Stimulated activated naive B cell treated with anti-CD40 and anti-IgM and Interleukin-4, amounts not matched to agents 10 μg/mL and 1 μg/mL and 100 μg/mL, for 72 hours (primary cell): ENCODE measurements around the gene GAPT.
"Not testable (repeated sequence)": the region's sequence is repeated elsewhere in the genome, so short reads cannot be mapped to it uniquely, and the experiment has no call there.

ENCODE experiments used
- ATAC-seq, 2 donors: fragments of 150-1000 bp; cut with Tn5 transposase; replicated peaks; 2 replicates each; pipeline ENCODE4 v1.10.0; 2021; ENCODE audit warnings: moderate library complexity in 1 of 2
- DNase-seq: peaks from one replicate; pipeline ENCODE4 v3.0.0; 2021
- H3K27ac Mint-ChIP-seq: one replicate; pipeline ENCODE4 v1.8.0; 2022; ENCODE audit warnings: mild to moderate bottlenecking, mixed read lengths
- H3K27me3 Mint-ChIP-seq, 2 donors: one replicate each; pipeline ENCODE4 v1.8.0; 2022; ENCODE audit warnings: mixed read lengths in 2 of 2
- H3K36me3 Mint-ChIP-seq, 2 donors: one replicate each; pipeline ENCODE4 v1.8.0; 2022; ENCODE audit warnings: mixed read lengths in 2 of 2, mild to moderate bottlenecking in 1 of 2
- H3K4me1 Mint-ChIP-seq, 2 donors: one replicate each; pipeline ENCODE4 v1.8.0; 2022; ENCODE audit warnings: mixed read lengths in 2 of 2, mild to moderate bottlenecking in 1 of 2
- H3K4me3 Mint-ChIP-seq, 2 donors: one replicate each; pipeline ENCODE4 v1.8.0; 2022; ENCODE audit warnings: mild to moderate bottlenecking in 2 of 2, mixed read lengths in 2 of 2, moderate library complexity in 1 of 2
- H3K9me3 Mint-ChIP-seq, 2 donors: one replicate each; pipeline ENCODE4 v1.8.0; 2022; ENCODE audit warnings: mixed read lengths in 2 of 2, mild to moderate bottlenecking in 1 of 2

GAPT gene

DNA sequence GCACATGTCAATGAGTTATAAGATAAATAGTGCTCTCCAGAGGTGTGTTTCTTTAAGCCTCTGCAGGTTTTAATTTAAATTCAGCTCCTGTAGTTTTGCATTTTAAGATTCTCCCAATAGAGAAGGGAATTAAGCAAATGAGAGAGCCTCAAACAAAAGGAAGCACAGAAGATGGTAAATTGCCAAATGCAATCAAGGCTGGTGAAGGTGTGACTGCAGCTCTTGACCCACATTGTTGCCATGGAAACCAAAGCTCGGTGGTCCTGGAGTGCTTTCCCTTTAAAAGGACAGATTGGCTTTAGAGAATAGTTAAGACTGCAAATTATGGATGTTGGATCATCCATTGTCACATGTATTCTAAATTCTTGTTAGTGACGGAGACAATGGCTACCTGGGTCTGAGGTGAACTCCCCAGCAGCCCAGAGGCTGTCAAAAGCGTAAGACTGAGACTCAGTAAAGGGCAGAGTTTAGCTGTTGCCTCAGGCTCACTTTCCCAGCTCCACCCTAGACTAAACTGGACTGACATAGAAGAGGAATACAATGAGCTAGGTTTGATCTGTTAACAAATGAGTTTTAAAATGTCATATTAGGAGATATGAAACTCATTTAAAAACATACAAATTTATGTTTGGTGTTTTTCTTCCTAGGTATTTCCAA, 12.3 kb downstream of the GAPT start:
- ATAC-seq (no peak), DNase-seq (no peak)
- Mint-ChIP-seq H3K9me3 (peaks cover 6 to 9% of the 10 kb centered on the region in 2 donors), H3K4me1 (peaks cover 51 to 86% of the 10 kb centered on the region in 2 donors), H3K27me3 (no peaks in the 10 kb centered on the region), H3K36me3 (peaks cover 0 to 3% of the 10 kb centered on the region in 2 donors), H3K27ac (no peak overlapping the region), H3K4me3 (no peak overlapping the region)

DNA sequence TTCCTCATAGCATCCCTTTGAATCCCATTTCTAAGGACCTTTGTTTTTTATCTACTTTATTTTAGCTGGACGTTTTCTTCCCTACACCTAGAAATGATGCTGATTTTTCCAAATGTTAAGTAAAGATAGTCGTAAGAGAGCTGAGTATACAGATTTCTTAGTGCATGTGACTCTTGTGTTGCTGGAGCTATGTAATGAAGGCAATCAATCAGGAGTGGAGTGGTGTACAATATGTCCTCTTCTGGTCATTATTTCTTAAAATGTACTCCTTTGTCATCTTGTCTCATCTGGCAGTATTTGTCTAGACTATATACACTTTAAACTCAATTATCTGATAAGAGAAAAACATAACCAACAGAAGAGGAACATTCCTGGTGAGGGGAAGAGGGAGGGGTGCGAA, 13.5 kb downstream of the GAPT start:
- peaks cover 8 to 9% of the 10 kb centered on the region in 2 donors for H3K9me3 Mint-ChIP-seq
- ATAC-seq (no peak), DNase-seq (no peak)
- H3K27me3 Mint-ChIP-seq = no peaks in the 10 kb centered on the region
- no peak overlapping the region for H3K4me3 Mint-ChIP-seq
- H3K4me1 Mint-ChIP-seq = peaks cover 45 to 86% of the 10 kb centered on the region in 2 donors
- peaks cover 0 to 3% of the 10 kb centered on the region in 2 donors for H3K36me3 Mint-ChIP-seq
- no peak overlapping the region for H3K27ac Mint-ChIP-seq

GRCh38 chr5:58505502-58505901, 14.3 kb downstream of the GAPT start:
- Mint-ChIP-seq H3K27me3 (no peaks in the 10 kb centered on the region), H3K27ac (peak overlapping the region; percentile 92), H3K4me3 (peak overlapping the region; percentile 57 to 62), H3K36me3 (peaks cover 0 to 3% of the 10 kb centered on the region in 2 donors), H3K9me3 (peaks cover 8 to 9% of the 10 kb centered on the region in 2 donors), H3K4me1 (peaks cover 38 to 81% of the 10 kb centered on the region in 2 donors)
- DNase-seq (no peak), ATAC-seq (no peak)

GRCh38 chr5:58505971-58506640, 14.9 kb downstream of the GAPT start:
- H3K36me3 Mint-ChIP-seq = peaks cover under 1 to 3% of the 10 kb centered on the region in 2 donors
- peak overlapping the region; percentile 92 for H3K27ac Mint-ChIP-seq
- ATAC-seq (peak; percentile 93 to 94), DNase-seq (no peak)
- no peaks in the 10 kb centered on the region for H3K27me3 Mint-ChIP-seq
- peaks cover 34 to 78% of the 10 kb centered on the region in 2 donors for H3K4me1 Mint-ChIP-seq
- peak overlapping the region; percentile 57 to 62 for H3K4me3 Mint-ChIP-seq
- H3K9me3 Mint-ChIP-seq = peaks cover 7 to 9% of the 10 kb centered on the region in 2 donors

DNA sequence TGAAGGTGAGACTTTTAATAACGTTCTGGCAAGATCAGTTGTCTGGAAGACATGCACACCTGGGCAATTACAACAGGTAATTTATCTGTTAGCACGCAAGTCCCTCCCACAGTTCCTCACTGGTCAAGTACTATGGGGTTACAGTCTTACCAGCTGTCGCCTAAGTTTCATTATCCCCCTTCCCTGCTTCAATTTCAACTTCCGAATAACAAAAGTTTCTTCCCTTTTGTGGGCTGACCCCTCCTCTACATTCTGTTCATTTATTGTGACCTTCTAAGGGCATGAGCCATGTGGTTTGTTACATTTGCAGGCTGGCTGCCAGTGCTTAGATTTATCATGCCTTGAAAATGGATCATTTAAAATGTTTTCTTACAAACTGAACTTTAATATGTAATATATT, 16.5 kb downstream of the GAPT start:
- DNase-seq = no peak
- no peaks in the 10 kb centered on the region for H3K27me3 Mint-ChIP-seq
- peaks cover 3 to 10% of the 10 kb centered on the region in 2 donors for H3K9me3 Mint-ChIP-seq
- ATAC-seq = no peak
- H3K27ac Mint-ChIP-seq = peak overlapping the region; percentile 67
- no peak overlapping the region for H3K4me3 Mint-ChIP-seq
- peaks cover 3 to 4% of the 10 kb centered on the region in 2 donors for H3K36me3 Mint-ChIP-seq
- H3K4me1 Mint-ChIP-seq = peaks cover 30 to 68% of the 10 kb centered on the region in 2 donors

GRCh38 chr5:58517198-58517597, 26.0 kb downstream of the GAPT start:
- ATAC-seq = no peak
- peaks cover 34 to 47% of the 10 kb centered on the region in 2 donors for H3K9me3 Mint-ChIP-seq

GRCh38 chr5:58523956-58524355, 32.7 kb downstream of the GAPT start:
- Mint-ChIP-seq H3K36me3 (peaks cover 10% of the 10 kb centered on the region in 2 donors), H3K27me3 (no peaks in the 10 kb centered on the region), H3K9me3 (peaks cover 6 to 15% of the 10 kb centered on the region in 2 donors), H3K4me3 (no peak overlapping the region), H3K27ac (no peak overlapping the region), H3K4me1 (peaks cover 6 to 15% of the 10 kb centered on the region in 2 donors)
- DNase-seq (no peak), ATAC-seq (no peak)

More at GRCh38 chr5:58517198-58517597, 26.0 kb downstream of the GAPT start:
- Mint-ChIP-seq H3K4me3 (no peak overlapping the region), H3K27ac (no peak overlapping the region), H3K36me3 (peaks cover 25 to 34% of the 10 kb centered on the region in 2 donors), H3K27me3 (no peaks in the 10 kb centered on the region), H3K4me1 (no peaks in the 10 kb centered on the region)
- DNase-seq = no peak

DNA sequence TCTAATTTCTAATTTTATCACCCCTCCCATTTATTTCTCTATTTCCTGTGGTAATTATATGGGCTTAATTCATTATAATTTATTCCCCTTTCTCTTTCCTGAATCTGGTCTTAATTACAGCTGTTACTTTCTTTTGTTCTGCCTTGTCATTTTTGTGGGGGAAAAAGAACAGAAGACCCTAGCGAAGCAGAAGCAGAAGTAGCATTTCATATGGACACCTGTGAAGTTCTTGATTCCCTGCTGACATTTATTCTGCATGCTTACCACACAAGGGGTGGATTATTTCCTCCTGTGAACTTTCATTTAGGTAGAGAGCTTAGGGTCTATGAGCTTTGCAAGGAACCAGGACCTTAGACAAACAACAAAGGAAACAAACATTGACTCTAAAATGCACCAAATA, 33.3 kb downstream of the GAPT start:
- H3K27me3 Mint-ChIP-seq = no peaks in the 10 kb centered on the region
- H3K9me3 Mint-ChIP-seq = peaks cover 6 to 9% of the 10 kb centered on the region in 2 donors
- H3K36me3 Mint-ChIP-seq = peaks cover 4 to 5% of the 10 kb centered on the region in 2 donors
- no peak overlapping the region for H3K4me3 Mint-ChIP-seq
- ATAC-seq = no peak
- no peak overlapping the region for H3K27ac Mint-ChIP-seq
- no peak for DNase-seq
- H3K4me1 Mint-ChIP-seq = peaks cover 9 to 21% of the 10 kb centered on the region in 2 donors

GRCh38 chr5:58530942-58531490, 39.8 kb downstream of the GAPT start:
- Mint-ChIP-seq H3K9me3 (peaks cover 25% of the 10 kb centered on the region in 2 donors), H3K4me1 (peaks cover 3 to 6% of the 10 kb centered on the region in 2 donors)

DNA sequence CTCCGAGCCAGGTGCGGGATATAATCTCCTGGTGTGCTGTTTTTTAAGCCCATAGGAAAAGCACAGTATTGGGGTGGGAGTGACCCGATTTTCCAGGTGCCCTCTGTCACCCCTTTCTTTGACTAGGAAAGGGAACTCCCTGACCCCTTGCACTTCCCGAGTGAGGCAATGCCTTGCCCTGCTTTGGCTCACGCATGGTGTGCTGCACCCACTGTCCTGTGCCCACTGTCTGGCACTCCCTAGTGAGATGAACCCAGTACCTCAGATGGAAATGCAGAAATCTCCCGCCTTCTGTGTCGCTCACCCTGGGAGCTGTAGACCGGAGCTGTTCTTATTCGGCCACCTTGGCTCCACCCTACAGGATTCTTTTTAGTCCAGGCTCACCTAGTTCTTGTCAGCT, 50.7 kb downstream of the GAPT start:
- H3K36me3 Mint-ChIP-seq = peaks cover 13 to 17% of the 10 kb centered on the region in 2 donors
- peaks cover 5 to 12% of the 10 kb centered on the region in 2 donors for H3K9me3 Mint-ChIP-seq
- peaks cover 28 to 55% of the 10 kb centered on the region in 2 donors for H3K4me1 Mint-ChIP-seq
- H3K27me3 Mint-ChIP-seq, H3K27ac Mint-ChIP-seq, ATAC-seq, H3K4me3 Mint-ChIP-seq, DNase-seq: not testable (repeated sequence)

More at GRCh38 chr5:58530942-58531490, 39.8 kb downstream of the GAPT start:
- DNase-seq = no peak
- Mint-ChIP-seq H3K27me3 (no peaks in the 10 kb centered on the region), H3K4me3 (no peak overlapping the region), H3K27ac (no peak overlapping the region), H3K36me3 (peaks cover 15 to 24% of the 10 kb centered on the region in 2 donors)
- no peak for ATAC-seq

DNA sequence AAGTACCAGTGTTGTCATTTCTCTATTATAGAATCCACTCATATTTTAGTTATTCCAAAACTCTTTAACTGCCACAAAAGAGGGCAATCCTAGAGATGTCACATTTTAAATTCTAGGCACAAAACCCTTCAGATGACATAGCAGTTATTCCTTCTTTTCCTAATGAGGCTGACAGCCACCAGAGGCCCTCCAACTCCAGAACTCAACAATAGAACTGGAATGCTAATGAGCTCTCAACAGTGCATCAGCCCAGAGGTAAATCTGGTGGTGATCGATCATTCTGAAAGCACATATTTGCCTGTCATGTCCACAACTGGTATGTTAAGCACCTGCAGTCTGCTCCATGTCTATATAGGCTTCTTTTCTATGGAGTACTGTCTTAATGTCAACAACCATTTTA, 51.5 kb downstream of the GAPT start:
- Mint-ChIP-seq H3K4me1 (peaks cover 28 to 55% of the 10 kb centered on the region in 2 donors), H3K27ac (peak overlapping the region; percentile 39), H3K36me3 (peaks cover 13 to 17% of the 10 kb centered on the region in 2 donors), H3K27me3 (no peaks in the 10 kb centered on the region), H3K9me3 (peaks cover 5 to 12% of the 10 kb centered on the region in 2 donors), H3K4me3 (no peak overlapping the region)
- DNase-seq (no peak), ATAC-seq (peak in 1 of 2 donors; percentile 33)

DNA sequence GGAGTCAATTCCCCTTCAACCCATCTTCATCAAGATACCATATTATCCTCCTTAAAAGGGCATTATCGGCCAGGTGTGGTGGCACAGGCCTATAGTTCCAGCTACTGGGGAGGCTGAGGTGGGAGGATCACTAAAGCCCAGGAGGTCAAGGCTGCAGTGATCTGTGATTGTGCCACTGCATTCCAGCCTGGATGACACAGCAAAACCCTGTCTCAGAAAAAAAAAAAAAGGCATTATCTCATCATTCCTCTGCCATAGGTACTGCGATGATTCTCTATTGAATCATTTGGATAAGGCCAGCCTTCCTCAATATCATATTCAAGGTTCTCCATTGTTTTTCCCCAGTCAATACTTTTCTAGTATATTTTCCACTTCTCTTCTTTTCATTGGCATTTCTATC, 52.5 kb downstream of the GAPT start:
- H3K4me1 Mint-ChIP-seq = peaks cover 24 to 46% of the 10 kb centered on the region in 2 donors
- H3K36me3 Mint-ChIP-seq = peaks cover 10 to 15% of the 10 kb centered on the region in 2 donors
- no peak for ATAC-seq
- no peak for DNase-seq
- H3K27ac Mint-ChIP-seq = no peak overlapping the region
- H3K4me3 Mint-ChIP-seq = peak overlapping the region in 1 of 2 donors; percentile 1
- peaks cover 5 to 11% of the 10 kb centered on the region in 2 donors for H3K9me3 Mint-ChIP-seq
- H3K27me3 Mint-ChIP-seq = no peaks in the 10 kb centered on the region

DNA sequence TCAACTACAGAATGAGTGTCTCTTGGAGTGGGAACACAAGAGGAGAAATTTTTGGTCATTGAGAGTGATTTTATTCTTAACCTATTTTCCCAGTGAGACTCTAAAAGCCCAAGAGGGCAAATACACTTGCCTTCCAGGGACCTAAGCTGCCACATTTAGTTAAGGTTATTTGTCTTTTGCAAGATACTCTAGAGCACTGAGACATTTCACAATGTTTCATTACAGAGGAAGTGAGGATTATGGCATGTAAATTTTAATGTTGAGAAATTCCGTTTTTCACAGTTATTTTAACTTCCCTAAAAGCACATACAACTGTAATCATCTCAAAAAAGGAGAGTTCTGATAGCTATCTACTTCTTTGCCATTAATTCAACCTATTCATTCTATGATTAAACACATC, 53.0 kb downstream of the GAPT start:
- H3K27ac Mint-ChIP-seq = no peak overlapping the region

DNA sequence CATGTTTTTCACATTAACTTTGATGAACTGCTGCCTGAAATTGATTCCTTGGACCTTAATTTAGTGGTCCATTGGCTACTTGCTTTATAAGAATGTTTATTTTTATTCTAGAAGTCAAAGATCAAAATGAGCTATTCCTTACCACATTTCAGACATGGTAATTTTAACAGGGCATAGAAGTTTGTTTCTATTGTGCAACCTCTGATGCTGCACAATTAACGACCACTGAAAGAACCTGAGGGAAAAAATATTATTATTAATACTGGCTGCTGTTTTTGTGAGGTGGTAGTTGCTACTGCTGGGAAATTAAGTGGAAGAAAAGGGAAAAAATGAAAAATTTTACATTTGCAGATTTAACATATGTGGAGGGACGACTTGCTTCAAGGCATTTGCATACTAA, 53.7 kb downstream of the GAPT start:
- Mint-ChIP-seq H3K4me1 (peaks cover 19 to 41% of the 10 kb centered on the region in 2 donors), H3K27me3 (no peaks in the 10 kb centered on the region), H3K27ac (no peak overlapping the region), H3K4me3 (no peak overlapping the region), H3K36me3 (peaks cover 4 to 8% of the 10 kb centered on the region in 2 donors), H3K9me3 (peaks cover 0 to 1% of the 10 kb centered on the region in 2 donors)
- ATAC-seq (no peak), DNase-seq (no peak)

More for the DNA sequence above, 53.0 kb downstream of the GAPT start:
- Mint-ChIP-seq H3K4me3 (peak overlapping the region; percentile 1 to 12), H3K9me3 (peaks cover under 1 to 6% of the 10 kb centered on the region in 2 donors), H3K36me3 (peaks cover 6 to 11% of the 10 kb centered on the region in 2 donors), H3K27me3 (no peaks in the 10 kb centered on the region), H3K4me1 (peaks cover 19 to 42% of the 10 kb centered on the region in 2 donors)
- DNase-seq (no peak), ATAC-seq (peak; percentile 61 to 77)
